Sigmoid colon (tissue), 4 donors: Measurements from ENCODE around the gene RYR3.

Experiments
- CTCF ChIP-seq, 4 experiments: fragments of 450-650 bp in 3 of 4; fragments of 200-600 bp in 1 of 4; IDR thresholded peaks; one replicate each; pipeline ENCODE4 v1.5.1; 2016 to 2019; ENCODE audit warnings: antibody characterized with exemption in 4 of 4, mild to moderate bottlenecking in 3 of 4, moderate library complexity in 2 of 4
- EP300 ChIP-seq, 4 donors: sonication (generic); formaldehyde crosslinking; IDR thresholded peaks; one replicate each; pipeline ENCODE4 v1.6.1; 2017; ENCODE audit warnings: antibody characterized with exemption in 4 of 4
- POLR2A ChIP-seq, 2 donors: fragments of 450-650 bp; IDR thresholded peaks; one replicate each; pipeline ENCODE4 v1.6.1; 2016; ENCODE audit warnings: antibody characterized with exemption in 2 of 2, mild to moderate bottlenecking in 2 of 2, moderate library complexity in 2 of 2
- POLR2AphosphoS5 ChIP-seq, 4 donors: sonication (generic); formaldehyde crosslinking; IDR thresholded peaks; one replicate each; pipeline ENCODE4 v1.6.1; 2017; ENCODE audit warnings: antibody characterized with exemption in 4 of 4

GRCh38 chr15:33296856-33297255, 13.9 kb upstream of the RYR3 start:
- TF ChIP-seq CTCF (IDR thresholded peaks at IDR 0.05), result no peak
- TF ChIP-seq POLR2A (IDR thresholded peaks at IDR 0.05), result no peak
- TF ChIP-seq EP300 (IDR thresholded peaks at IDR 0.05), result no peak
- no peak for TF ChIP-seq POLR2AphosphoS5 (IDR thresholded peaks at IDR 0.05)
